Measurements from ENCODE around the gene HMCN2.

Gene HMCN2

DNA sequence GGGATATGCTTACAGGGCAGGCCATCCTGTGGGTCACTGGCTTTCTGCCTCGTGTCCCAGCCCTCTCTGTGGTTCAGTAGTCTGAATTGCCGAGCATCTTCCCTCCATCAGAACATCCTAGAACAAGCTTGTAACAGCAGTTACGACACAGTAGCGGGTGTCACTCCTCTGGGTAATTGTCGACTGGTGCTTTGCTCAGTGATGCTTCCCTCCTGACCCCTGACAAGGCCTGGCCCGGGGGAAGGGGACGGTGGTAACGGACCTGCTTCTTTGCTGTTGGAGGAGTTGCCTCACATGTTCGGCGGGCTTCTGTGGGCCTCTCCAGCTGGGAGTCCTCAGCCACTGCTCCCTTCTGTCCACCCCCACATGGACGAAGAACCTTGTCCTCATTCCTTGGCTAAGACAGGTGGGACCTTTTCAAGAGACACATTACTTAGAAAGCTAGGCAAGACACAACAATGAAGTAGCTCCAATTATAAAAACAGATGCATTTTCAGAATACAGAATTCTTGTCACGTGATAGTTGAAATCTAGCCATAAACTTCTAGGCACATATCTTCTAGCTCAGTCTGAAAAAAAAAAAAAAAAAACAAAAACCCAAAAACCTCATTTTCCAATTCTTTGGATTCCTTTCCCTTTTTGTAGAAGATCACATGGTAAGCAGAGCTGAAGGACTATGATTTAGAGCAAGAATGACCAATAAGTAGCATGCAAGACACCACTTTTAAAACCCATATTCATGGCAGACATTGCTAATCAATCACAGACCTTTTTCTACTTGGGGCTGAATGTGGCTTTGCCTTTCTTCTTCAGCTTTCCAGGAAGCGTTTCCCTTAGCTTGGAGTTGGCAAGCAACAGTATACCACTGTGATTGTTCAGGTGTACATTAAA, 25.0 kb downstream of the HMCN2 start:
- no peak for DNase-seq

DNA sequence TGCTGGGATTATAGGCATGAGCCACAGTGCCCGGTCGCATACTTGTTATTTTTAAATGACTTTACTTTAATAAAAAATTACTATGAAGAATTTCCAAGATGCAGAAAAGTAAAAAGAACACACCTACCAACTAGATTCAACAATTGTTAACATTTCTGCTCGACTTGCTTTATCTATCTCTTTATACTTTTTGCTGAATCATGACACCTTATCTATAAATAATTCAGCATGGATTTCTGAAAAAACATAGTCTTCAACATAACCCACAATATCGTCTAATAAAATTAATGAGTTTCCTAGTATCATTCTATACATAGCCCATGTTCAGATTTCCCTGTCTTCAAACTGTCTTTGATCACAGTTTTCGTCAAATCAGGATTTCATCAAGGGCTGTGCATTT, 25.9 kb downstream of the HMCN2 start:
- no peak for DNase-seq

DNA sequence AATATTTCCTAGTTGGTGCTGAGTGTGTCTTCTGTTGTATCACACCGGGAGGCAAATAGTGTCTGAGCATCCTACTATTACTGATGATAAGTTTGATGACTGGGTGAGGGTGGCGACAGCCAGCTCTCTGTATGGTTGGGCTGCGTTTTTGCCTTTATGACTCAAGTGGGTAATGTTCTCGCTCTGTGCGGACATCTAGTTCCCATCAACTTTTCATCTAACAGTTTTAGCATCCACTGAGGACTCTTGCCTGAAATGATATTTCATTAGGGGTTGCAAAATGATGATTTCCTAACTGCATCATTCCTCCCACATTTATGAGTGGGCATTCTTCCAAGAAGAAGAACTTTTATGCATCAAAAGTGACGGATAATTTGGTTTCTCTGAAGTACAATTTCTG, 26.5 kb downstream of the HMCN2 start:
- no peak for DNase-seq

DNA sequence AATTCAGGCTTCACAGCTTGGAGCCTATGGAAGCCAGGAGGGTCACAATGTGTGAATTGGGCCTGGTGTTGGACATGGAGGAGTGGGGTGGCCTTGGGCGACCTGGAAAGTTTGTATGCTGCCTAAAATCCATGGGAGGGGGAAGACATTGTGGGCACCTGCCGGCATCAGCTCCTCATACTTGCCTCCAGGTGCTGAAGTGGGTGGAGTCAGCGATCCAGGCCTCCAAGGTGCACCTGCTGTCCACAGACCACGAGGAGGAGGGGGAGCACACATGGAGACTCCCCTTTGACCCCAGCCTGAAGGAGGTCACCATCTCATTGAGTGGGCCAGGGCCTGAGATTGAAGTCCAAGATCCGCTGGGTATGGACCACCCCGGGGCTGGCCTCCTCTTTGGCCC, 29.1 kb downstream of the HMCN2 start:
- DNase-seq = no peak

DNA sequence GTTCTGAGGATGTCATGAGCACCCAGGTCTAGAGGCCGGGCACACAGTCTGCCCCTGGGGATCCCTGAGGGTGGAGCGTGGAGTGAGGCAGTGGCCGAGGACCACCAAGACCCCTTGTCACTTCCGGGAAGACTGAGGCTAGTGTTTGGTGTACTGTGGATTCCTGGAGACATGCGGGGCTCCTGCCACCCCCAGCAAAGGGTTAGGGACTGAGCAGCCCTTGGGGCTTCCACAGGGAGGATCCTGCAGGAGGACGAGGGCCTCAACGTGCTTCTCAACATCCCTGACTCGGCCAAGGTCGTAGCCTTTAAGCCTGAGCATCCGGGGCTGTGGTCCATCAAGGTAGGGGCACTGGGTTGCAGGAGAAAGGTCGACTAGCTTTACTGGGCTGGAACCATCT, 29.9 kb downstream of the HMCN2 start:
- no peak for DNase-seq

DNA sequence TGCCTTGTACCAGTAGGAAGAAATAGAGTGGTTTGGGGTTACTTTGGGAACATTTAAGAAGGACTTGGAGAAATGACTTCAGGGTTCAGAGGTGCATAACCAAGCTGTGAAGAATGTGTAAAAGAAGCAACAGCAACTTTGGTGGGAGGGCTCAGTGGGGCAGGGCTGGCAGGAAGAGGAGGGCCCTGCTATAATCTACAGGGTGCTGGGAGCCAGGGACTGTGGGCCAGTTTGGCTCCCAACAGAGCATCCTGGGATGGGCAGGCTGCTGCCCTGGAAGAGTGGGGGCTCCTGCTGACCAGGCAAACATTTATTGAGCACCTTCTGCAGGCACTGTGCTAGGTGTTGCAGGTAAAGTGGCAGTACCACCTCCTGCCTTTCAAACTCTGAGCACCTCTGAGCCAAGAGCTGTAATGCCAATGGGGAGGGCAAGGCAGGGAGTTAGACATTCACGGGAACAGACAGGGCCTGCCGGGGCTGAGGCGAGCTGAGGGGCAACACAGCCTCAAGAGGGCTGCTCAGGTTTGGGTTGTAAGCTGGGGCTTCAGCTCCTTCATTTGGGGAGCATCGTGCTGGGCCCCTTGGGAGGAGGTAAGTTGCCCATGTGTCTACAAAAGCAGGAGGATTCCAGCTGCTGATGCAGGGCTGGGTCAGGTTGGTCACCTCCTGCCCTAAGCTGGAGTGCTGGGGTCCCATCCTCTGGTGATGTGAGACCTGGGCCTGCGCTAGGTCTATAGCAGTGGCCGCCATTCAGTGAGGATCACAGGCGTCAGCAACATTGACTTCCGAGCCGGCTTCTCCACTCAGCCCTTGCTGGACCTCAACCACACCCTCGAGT, 30.6 kb downstream of the HMCN2 start:
- no peak for DNase-seq

DNA sequence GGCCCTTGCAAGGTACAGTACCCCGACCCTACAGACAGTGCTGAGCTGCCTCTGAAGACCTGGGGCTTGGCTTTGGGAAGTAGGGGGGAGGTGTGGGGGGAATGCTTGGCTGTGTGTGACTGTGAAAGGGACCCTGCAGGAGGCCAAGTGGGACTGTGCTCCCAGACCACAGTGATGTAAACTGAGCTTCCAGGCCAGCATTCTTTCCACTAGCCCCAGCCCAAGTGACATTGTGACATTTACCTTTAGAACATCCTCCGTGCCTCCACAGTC, 31.2 kb downstream of the HMCN2 start:
- no peak for DNase-seq

DNA sequence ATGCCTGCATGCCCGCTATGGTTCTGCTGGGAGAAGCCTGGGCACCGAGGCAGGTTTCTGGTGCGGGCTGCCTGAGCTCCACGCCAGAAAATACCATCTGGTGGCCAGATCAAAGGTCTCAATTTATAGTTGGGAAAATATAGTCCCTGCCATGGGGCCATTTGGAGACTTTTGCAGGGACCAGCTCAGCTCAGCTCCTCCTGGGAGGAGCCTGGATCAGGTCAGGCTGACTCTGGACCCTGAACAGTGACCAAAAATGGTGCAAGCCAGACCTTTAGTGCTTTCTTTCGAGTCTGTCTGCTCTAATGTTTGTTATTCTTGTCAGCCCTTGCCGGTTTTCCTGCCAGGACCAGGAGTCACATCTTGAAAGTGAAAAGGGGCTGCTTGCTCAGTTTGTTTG, 31.8 kb downstream of the HMCN2 start:
- no peak for DNase-seq

DNA sequence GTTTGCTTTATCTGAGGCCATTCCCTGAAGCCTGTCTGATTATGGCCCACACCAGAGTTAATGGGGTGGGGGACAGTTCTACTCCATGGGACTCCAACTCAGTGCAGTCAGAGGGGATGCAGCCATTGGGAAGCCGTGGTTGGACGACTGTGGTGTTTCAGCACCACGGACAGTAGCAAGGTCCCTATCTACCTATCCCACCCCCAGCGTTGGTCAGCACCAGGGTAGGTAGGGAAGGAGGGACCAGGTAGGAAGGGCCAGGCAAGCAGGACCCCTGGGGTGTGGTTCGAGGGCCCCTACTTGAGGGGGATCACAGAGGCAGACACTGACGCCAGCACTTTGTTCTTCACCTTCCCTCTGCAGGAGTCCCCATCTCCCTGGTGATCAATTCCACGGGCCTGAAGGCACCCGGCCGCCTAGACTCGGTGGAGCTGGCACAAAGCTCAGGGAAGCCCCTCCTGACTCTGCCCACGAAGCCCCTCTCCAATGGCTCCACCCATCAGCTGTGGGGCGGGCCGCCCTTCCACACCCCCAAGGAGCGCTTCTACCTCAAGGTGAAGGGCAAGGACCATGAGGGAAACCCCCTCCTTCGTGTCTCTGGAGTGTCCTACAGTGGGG, 33.2 kb downstream of the HMCN2 start:
- DNase-seq = no peak

DNA sequence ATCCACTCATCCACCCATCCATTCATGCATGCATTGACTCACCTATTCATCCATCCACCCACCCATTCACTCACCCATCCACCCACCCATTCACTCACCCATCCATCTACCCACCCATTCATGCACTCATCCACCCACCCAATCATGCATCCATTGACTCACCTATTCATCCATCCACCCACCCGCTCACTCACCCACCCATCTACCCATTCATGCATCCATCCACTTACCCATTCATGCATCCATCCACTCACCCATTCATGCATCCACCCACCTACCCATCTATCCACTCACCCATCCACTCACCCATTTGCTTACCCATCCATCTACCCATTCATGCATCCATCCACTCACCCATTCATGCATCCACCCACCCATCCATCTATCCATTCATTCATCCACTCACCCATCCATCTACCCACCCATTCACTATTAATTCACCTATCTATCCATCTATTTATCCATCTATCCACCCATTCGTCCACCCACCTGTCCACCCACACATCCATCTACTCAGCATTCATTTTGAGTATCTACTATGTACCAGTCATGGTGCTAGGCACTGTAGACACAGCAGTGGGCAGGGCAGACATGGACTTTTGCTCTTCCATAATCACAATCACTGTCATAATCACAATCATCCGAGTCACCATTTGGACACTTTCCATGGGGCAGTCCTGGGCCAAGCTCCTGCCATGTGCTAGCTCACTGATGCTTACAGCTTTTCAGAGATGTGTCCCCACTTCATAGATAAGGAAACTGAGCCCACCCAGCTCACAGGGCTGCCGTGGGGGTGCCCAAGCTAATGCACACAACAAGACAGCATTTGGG, 34.4 kb downstream of the HMCN2 start:
- DNase-seq = no peak

DNA sequence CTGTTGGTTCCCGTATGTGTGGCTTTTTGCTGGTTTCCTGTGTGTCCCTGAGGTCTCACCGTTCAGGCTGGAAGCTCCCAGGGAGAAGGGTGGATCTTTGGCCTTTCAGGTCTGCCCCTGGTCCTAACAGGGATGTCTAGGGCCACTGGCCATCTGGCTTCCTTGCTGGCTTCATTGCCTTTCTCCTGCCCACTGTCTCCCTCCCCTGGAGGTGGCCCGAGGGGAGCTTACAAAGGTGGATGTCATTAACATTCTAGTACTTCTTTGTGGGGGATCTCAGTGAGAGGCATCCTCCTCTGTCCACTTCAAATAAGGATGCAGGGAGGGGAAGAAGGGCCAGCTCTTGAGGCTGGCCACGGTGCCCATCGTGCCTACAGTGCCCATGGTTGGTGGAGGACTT, 35.2 kb downstream of the HMCN2 start:
- DNase-seq = no peak

DNA sequence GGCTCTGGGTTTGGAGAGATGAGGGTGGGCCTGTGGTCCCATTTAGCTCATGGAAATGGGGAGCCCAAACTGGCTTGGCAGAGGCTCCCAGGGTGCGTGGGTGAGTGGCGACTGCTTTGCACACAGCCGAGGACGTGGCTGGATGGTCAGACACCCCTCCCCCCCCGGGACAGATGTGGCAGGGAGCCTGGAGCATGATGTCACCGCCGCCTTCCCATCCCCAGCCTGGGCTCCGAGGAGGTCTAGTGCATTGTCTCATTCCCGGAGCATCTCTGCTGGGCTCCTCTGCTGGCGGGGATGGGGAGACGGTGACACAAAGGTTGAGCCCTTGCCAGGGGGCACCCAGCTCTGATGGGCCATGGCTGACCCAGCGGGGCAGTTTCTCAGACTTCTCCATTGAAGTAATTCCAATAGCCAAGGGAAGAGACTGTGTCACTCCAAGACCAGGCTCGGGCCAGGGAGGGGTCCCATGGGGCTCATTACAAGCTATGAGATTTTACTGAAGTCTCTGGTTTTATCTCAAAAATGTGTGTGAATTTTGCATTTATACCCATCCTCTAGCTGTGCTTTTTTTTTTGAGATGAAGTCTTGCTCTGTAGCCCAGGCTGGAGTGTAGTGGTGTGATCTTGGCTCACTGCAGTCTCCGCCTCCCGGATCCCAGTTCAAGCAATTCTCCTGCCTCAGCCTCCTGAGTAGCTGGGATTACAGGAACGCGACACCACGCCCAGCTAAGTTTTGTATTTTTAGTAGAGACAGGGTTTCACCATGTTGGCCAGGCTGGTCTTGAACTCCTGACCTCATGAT, 36.1 kb downstream of the HMCN2 start:
- no peak for DNase-seq

DNA sequence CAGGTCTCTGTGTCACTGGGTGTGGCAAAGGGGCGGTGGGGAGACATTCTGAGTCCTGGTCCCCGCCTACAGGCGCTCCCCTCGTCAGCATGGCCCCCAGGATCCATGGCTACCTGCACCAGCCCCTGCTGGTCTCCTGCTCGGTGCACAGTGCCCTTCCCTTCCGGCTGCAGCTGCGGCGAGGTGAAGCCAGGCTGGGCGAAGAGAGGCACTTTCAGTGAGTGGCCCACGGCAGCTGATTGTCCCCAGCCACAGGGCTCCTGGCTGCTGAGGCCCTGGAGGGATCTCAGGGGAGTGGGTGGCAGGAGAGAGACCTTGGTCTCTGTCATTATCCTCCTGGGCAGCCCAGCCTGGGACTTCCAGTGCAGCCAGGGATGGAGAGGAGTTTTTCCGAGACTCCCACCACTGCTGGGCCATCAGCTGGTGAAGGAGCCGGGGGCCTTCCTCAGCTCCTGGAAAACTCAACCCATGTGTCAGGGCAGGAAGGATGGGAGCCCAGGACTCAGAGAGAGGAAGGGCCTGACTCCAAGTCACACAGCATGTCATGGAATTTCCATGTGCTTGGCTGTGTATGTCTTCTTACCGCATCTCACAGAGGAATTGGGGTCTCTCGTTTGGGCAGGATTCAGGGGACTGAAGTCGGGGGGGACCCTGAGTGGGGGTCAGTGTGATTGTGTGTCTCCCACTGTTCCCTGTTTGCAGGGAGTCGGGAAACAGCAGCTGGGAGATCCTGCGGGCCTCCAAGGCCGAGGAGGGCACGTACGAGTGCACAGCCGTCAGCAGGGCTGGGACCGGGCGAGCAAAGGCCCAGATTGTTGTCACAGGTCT, 37.4 kb downstream of the HMCN2 start:
- no peak for DNase-seq

DNA sequence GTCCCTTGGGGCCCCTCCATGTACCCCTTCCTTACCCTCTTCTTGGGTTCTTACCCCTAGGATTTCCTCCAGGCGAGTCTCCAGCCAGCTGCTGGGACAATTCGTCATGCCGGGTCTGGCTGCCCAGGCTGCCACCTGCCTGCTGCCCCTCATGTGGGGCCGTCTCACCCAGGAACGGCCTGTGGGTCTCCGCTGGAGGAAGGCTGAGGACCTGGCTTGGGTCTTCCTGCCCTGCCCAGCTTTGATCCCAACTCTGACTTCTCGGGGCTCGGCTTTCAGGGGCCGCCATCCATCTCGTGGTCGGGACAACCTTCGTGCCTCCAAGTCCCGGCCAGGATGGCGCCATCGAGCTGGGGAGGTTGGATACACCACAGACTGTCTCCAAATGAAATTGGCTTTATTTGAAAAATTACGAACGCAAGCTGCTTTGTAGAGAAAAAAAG, 38.1 kb downstream of the HMCN2 start:
- DNase-seq = no peak

DNA sequence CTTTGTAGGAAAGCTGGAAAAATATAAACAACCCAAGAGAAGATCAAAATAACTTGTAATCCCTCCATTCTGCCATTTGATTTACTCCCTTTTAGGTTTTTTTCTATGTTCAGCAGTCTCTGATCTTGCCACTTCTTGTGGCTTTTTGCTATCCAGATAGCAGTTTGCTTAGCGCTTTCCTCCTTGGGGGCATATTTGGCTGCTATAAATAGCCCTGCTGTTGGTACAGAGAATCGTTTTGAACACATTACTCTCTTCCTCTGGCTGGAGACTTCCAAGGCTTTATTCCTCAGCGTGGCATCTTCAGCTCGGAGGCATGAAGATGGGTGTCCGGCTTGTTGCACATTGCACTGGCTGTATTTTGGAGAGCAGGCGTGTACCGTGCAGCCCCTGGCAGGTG, 38.6 kb downstream of the HMCN2 start:
- no peak for DNase-seq

DNA sequence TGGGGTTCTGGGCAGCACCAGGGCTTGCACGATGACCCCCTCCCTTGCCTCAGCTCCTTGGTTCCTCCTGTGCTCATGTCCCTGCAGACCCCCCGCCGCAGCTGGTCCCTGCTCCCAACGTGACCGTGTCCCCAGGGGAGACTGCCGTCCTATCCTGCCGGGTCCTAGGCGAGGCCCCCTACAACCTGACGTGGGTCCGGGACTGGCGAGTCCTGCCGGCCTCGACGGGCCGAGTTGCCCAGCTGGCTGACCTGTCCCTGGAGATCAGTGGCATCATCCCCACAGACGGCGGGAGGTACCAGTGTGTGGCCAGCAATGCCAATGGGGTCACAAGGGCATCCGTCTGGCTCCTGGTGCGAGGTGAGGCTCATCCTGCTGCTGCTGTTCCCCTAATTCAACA, 39.1 kb downstream of the HMCN2 start:
- DNase-seq = no peak

DNA sequence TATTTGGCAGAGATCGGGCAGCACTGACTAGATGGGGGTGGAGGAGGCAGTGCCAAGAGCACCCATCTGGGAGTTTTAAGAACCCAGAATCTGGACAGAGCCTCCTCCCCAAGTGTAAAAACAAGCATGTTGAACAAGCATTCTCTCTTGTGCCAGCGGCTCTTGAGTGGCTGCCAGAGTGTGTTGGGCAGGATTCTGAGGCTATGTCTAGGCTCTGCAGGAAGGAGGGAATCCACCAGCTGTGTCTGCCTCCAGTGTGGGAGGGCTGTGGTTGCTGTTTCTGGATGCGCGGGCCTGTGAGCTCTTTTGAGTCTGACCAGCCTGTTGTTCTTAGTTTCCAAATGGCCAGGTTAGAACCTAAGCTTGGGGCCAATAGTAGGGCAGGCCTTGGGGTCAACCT, 39.8 kb downstream of the HMCN2 start:
- DNase-seq = no peak

DNA sequence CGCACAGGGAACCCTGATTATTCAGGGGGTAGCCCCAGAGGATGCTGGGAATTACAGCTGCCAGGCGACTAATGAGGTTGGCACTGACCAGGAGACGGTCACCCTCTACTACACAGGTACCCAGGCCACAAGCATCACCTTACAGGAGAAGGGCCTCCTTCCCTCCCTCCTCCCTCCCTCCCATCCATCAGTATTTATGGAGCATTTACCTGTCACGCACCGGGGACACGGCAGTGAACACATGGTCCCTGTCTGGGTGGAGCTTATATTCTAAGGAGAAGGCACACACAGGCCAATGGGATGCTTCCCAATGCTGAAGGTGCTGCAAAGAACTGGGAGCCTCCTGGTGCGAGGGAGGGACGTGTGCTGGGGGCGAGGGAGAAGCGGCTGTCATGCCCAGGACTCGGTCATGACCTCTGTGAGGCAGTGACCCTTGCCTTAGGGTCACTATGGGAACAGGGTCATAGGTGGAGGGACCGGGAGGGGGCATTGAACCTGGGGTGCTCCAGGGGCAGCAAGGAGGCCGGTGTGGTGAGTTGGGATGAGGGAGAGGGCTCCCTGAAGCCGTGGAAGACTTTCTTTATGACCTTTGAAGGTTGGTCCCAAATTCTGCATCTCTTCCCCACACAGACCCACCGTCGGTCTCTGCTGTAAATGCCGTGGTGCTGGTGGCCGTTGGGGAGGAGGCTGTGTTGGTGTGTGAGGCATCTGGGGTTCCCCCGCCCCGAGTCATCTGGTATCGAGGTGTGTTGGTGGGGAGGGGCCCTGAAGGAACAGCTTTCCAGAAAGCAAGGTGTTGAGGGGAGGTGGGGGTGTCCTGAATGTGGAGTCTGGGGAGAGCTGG, 41.5 kb downstream of the HMCN2 start:
- DNase-seq = no peak

DNA sequence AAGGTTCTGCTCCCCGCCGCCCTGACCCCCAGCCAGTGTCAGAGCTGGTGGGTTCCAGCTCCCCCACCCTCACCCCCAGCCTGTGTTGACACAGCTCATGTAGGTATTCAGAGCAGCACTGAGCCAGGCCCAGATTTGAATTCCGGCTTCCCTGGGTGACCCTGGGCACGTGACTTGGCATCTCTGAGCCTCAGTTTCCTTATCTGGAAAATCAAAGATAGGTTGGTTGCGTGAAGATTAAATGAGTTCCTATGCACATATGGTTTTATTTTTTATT, 42.0 kb downstream of the HMCN2 start:
- DNase-seq = no peak

DNA sequence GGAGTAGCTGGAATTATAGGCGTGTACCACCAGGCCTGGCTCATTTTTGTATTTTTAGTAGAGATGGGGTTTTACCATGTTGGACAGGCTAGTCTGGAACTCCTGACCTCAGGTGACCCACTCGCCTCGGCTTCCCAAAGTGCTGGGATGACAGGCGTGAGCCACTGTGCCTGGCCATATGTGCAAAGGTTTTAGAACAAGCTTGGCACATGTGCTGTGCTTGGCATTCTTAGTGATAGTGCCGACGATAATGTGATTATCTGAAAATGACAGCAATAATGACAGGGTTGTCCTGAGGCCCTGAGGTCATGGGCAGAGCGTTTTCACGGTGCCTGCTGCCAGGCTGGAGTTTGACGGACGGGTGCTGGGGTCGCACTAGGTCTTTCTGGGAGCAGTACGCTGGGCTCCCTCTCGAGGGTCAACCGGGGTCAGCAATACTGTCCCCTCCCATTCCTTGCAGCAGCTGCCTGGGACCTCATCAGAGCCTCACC, 42.6 kb downstream of the HMCN2 start:
- no peak for DNase-seq
